ENCODE data around the gene KCP.
"Not testable (repeated sequence)": the region's sequence is repeated elsewhere in the genome, so short reads cannot be mapped to it uniquely, and the experiment has no call there.

The KCP gene

DNA sequence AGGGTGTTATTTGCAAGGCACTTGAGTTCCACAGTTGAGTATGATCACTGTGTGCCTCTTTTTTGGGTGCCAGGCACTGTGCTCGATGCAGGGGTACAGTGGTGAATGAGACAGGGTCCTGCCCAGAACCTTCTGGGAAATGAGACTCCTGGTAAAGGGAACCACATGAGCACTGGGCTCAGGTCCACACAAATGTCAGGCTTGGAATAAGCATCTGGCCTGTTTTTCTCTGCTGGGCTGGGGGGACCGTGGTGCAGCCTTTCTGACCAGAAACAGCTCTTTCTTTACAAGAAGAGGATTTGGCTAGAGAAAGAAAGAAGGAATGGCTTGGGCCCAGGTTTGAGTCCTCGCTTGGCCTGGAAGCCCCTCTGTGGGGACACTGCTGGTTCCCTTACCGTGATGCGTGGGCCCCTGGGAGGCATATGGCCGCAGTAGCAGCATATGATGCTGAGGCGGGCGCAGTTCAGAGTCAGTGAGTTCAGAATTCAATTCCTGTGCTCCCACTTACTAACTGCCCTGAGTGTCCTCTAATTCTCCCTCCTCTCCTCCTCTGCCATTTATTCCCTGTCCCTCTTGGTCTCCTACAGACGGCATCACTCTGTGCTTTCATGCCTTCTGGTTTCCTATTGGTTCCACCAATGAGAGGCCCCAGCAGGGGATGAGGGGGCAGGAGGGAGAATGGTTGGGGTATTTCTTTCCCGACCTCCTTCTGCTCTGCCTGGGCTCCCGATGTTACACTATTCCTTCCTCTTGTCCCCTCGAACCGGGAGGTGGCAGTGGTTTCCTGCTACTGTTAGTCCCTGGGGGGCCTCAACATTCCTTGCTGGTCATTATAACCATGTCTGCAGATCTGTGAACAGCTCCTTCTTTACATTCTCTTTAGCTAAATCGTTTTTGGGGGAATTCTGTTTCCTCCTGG, 9.6 kb upstream of the KCP start:
- DNase-seq, result no peak

DNA sequence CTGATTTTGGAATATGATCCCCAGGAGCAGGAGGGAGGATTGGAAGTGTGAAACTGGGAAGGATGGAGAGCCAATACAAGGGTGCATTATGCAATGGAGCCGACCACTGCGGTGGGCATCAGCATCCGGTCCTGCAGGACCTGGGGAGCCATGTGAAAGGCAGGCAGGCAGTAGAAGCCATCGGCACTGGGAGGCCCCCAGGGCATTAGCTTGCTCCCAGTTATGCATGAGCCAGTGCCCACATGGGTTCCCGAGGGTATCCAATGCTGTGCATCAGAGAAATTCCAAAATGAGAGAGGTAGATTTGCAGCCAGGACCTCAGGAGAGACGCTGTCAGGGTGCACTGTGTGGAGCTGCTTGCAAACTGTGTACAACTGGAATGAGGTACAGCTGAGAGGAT, 8.7 kb upstream of the KCP start:
- DNase-seq, result no peak

DNA sequence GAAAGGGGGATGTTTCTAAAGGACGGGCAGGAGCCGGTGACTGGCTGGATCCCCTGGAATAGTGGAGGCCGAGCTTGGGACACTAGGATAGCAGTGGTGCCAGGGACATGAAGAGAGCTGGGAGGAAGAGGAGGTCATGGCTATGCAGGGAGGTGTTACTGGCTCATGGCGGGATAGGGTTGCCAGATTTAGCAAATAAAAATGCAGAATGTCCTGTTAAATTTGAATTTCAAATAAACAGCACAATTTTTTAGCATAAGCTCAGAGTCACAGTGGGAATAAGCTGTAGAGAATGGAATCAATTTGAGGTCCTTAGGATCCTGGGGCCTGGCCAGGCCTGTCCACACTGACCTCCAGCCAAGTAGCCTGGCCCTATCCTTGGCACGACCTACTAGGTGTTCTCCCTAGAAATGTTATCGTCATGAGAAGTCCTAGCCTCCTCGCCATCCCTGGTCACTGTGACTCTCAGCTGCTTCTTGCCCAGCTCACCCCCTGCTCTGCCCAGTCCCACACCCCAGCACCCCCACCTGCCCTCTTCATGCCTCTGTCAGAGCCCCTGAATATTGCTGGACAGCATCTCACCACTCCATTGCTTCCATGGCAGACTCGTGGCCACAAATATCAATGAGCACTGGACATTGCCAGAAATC, 7.6 kb upstream of the KCP start:
- DNase-seq, result no peak

DNA sequence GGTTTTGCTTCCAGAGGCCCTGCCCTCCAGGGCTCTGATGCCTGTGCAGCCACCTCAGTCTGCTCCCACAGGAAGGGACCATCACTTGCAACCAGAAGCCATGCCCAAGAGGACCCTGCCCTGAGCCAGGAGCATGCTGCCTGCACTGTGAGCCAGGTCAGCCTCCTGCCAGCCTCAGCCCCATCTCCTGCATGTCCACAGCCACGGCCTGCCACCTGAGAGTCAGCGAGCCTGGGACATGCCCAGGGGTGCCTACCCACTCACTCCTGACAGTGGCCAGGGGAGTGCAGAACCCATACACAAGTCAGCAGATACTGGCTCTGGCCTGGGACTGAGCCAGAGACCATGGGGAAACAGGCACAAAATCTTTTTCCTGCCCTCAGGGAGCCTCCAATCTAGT, 6.6 kb upstream of the KCP start:
- DNase-seq, result no peak

DNA sequence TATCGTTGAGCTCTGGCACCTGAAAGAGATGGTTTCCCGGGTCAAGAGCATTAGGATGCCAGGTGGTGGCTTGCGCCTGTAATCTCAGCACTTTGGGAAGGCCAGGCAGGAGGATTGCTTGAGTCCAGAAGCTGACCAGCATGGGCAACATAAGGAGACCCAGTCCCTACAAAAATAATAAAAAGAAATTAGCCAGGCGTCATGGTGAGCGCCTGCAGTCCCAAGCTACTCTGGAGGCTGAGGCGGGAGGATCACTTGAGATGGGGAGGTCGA, 6.1 kb upstream of the KCP start:
- DNase-seq, result no peak

DNA sequence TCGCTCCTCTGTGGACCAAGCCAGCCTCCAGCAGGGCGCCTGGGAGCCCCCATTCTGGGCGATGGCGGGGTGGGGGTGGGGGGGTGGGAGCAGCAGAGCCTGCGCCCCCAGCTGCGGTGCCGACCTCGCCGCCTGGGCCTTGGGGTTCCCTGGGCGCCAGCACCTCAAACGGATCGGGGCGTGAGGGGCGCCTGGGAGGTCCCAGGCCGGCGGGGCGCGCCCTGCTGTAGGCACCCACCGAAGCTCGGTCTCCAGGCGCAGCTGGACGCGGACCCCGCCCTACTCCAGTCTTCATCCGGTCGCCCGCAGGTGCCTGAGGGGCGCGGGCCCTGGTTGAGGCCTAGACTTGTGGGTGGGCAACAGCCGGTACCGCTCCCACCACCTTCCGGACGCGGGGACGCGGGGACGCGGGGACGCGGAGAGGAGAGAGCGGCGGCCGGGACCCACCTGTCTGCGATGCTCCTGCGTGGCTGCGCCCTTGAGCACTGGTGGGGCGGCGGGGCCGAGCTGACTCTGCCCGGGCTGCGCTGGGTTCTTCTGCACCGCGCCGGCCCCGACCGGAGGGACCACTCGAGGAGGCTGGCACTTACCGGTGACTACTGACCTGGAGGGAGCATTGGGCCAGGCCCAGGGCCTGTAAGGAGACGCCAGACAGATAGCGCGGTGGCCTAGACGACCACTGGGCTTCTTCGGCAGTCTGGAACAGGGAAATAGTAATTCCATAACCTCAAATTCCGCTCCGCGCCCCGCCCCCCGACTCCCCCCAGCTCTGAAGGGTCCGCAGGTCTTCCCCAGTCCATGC, 5.5 kb upstream of the KCP start:
- DNase-seq, result no peak

DNA sequence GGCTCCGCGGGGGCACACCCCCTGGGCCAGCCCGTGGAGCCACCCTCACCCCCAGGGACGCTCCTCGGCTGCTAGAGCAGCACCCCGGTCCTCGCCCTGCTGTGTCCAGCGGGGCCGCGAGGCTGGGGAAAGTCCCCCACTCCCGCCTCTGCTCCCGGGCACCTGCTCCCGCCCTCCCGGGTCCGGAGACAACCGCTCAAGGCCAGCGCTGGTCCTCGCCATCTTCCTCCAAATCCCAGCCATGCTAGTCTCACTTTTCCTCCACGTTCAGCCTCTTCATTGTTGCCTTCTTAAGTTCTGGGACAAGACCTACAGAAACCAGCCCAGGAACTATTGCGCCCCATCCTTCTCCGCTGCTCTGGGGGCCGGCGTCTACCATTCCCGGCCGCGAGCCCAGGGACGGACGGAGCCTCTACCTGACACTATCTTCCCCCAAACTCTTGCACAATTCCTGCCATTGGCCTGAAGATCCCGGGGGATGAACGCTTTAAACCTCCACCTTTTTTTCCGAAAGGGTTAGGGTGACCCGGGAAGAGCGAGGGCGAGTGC, 4.8 kb upstream of the KCP start:
- no peak for DNase-seq

DNA sequence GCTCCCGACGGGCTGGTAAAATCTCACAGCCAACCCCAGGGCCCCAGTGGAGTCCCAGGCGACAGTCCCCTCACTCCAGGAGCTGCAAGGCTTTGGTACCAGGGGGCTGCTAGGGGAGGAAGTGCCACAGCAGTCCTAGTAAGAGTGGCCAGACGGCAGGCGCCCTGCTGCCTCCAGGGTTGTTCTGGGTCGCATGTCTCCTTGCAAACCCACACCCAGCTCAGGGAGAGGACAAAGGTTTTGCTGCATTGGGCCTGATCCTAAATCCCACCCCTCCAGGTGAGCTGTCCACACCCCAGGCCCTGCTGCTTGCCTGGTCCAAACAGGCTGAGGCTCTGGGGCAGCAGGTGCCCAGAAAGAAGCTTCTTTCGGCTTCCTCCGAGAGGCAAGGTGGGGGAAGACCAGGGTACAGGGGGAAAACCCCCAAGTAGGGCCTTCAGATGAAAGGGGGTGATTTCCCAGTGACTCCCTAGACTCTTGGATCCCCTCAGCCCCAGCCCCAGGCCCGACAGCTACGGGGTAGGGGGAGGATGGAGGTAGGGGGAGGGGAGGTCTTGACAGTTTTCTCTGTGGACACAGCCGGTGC, 4.2 kb upstream of the KCP start:
- no peak for DNase-seq

DNA sequence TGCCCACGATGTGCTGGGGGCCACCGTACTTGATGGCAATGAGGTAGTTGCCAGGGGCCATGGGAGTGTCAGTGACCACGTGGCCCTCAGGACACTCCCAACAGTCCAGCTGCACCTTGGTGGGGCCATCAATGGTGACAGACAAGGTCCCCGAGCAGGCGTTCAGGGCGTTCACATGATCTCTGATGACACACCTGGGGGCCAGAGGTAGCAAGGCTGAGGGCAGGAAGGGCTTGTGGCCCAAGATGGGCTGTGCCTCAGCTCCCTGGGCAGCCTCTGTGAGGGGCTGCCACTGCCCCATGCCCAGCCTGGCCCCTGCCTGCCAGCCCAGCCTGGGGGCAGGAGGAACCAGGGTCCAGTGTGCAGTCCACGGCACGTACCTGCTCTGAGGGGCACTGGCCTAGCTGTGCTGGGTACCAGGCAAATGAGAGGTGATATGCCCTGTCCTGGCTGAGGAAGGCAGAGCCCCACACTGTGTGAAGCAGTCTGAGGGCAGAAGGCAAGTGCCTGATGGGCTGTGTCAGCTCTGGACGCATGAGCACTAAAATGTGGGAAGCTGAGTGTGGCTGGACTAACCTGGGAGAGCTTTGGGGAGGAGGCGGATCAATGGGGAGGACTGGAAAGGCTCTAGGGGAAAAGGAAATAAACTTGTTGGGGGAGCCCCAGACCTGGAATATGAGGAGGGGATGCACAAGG, 3.5 kb upstream of the KCP start:
- no peak for DNase-seq

DNA sequence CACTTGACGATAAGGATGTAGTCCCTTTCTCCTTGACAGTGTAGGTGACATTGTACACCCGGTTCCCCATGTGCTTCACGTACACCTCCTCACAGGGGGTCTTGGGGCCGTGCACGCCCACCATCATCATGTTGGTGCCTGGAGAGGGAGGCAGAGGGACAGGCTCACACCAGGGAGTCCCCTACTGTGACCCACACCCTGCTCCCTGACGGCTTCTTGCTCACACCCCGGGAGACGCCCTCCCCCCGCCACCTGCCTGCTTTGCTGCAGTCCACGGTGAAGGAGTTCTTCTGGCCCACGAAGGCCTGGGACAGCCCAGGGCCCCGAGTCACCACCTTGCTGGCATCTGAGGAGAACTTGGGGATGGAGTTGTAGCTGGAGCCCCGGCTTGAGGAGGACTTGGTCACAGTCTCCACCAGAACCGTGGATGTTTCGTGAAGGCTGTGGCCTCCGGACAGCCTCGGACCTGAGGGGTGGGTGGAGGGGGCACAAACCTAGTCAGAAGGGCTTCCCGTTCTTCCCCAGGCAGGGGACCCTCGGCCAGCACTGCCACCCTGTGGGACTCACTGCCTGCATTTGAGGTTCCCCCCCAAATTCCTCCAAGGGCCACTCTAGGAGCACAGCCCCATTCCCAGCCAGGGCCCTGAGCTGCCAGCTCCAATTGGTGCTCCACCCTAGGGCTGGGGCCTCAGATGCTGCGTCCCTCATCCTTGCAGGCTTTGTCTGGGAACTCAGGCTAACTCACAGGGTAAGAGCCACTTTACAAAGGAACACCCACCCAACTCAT, 2.4 kb upstream of the KCP start:
- DNase-seq, result not testable (repeated sequence)

DNA sequence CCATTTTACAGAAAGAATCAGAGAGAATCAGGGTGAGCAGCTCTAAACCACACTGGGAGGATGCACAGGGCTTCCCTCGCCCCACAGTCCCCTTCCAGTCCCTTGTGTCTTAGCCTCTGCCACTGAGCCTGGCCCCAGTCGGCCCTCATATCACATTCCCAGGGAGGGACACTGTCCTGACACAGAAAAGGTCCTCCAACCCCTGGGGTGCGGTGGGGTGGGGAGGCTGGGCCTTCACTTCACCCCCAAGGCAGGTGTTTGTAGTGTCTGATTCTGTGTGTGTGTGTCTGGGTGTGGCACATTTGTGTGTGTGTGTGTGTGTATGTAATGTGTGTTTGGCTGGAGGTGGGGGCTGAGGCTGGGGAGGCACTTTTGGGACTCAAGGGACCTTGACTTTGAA, 1.8 kb upstream of the KCP start:
- DNase-seq, result no peak

DNA sequence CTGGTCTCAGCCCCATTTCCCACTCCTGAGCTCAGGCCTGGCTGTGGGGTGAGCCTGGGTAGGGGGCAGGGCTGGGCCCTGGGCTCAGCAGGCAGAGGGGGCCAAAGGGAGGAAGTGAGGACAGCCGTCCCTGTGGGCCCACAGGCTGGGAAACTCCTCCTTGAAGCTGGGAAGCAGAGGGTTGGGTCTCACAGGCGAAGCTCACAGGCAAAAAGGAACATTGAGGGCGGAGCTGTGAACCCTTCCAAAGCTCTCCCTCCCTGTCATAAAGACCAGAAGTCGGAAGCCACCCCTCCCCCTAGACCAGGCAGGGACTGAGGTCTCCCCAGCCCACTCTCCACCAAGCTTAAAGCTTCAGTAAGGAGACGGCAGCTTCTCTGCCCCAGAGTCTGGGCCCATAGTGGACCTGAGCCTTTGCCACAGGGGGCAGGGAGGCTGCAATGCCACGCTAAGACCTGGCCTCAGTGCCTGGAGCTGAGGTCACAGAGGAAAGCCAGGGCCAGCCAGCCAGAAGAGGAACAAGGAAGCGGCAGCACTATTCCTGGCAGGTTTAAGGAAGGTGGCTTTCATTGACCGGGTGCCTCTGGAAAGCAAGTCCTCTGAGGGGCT, 1.0 kb upstream of the KCP start:
- DNase-seq, result no peak

DNA sequence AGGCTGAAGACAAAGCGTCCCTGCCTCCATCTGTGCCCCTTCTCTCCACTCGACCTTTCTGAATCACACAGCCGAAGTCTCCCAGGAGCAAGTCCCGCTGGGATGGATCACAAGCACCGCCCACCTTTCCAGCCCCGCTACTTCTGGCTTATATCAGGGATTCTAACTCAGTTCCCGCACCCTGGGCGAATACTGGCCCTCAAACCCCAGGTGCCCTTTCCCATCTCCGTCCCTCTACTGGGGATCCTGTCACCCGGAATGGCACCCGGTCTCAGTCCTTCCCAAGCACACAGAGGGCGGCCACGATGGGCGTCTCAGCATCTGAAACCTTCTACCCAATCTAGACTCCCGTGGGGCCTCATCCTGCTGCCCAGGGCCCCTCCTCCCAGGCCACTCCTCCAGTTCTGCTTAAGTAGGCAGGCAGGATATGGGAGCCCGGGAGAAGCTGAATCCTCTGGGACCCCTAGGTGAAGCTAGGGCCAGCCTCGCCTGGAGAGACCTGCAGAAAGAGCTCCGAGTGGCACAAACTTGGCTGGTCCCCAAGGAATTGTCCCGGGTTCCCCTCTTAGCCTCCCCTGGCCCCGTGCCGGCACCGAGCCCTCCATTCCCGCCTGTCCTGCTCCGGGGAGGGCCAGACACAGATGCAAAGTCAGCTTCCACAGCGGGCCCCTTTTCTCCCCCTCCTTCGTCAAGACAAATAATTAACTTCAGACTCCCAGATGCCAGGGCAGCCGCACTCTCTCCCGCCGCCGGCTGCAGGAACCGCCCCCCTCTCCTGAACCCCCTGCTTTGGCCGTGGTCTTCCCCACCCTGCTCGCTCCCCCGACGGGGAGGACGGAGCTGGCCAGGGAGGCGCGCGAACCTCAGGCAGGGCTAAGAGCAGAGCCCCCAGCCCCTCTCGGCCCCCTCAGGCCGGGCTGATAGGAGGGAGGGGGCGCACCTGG, 612 bp downstream of the KCP start:
- no peak for DNase-seq

DNA sequence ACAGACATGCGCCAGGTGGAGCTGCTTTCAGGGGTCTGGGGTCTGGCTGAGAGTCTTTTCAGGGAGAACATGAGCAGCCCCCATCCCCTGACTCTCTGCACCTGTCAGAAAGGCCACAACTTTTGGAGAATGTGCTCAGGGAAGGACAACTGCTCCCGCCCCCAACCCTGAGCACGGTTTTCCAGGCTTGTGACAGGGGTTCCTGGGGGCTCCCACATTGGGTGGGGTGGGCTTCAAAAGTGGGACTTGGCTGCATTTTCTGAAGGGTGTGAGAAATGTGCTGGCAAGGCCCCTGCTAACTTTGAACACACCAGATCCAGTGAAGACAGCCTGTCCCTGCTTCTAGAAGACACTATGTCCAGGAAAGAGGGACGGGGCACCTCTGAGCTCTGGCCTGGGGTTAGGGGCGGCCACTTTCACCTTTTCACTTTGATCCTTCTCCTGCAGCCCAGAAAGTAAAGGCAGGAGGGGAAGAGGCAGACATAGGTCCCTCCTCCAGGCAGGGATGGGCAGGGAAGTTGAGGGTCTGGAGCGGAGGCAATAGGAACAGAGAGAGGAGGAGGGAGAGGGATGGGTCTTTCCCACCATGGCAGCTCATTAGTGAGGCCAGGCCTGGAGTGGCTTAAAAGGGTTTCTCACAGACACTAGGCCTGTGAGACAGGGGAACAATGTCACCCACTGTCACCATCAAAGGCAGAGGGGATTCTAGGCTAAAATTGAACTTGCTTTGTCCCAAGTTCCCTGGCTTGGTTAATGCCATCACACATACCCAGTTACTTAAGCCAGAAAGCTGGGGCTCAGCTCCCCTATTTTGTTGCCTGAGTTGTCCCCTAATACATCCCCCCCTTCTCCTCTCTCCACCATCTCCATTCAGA, 1.5 kb downstream of the KCP start:
- DNase-seq, result no peak

DNA sequence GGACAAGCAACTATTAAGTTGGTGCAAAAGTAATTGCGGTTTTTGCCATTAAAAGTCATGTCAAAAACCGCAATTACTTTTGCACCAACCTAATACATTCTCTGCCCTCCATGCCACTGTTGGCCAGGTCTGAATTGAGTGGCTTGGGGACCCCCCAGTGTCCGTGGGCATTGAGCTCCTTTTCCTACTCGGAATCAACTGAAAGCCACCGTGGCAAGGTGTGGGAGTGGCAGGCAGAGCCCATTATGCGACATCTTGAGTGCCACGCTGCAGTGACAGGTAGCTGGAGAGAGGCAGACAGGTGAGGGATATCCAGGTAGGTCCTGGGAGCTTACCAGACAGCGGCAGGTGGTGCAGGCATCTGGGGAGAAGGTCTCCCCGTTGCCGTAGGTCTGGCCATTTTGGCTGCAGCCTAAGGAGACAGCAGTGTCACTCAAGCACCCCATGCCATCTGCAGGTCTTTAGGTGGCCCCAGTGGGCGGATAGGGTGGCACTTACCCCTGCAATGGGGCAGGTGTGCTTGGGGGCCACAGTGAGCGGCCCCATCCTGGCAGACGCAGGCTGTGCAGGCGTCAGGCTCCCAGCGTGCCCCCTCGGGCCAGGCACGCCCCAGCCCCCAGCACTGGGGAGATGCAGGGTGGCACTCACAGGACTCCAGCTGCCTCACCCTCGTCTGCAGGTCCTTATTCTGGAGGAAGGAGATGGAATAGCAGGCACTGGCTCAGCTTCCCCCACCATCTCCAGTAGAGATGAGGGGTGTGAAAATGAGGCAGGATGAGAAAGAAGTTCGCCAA, 3.5 kb downstream of the KCP start:
- DNase-seq, result no peak

DNA sequence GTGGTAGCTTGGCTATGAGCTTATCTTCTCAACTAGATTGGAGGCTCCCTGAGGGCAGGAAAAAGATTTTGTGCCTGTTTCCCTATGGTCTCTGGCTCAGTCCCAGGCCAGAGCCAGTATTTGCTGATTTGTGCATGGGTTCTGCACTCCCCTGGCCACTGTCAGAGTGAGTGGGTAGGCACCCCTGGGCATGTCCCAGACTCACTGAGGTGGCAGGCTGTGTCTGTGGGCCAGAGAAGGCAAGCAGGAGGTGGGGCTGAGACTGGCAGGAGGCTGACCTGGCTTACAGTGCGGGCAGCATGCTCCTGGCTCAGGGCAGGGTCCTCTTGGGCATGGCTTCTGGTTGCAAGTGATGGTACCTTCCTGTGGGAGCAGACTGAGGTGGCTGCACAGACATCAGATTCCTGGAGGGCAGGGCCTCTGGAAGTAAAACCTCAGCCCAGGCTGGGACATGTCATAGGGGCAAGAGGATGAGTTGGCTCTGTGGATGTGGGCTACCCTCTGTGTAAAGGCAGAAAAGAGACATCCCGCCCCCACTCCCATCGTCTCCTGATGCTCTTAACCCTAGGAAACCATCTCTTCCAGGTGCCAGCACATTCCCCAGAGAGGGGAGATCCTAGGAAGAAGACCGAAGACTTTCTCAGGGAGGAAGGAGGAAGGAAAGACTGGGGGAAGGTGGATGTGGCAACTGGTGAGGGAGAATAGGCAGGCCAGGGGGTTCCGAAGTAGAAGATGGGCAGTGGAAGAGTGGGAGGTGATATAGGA, 4.3 kb downstream of the KCP start:
- DNase-seq, result no peak

Measured in NCI-H1694 treated with DMSO at 0.1 percent for 48 hours (cell line).